ENCODE results near the gene THSD7A.

Gene THSD7A

DNA sequence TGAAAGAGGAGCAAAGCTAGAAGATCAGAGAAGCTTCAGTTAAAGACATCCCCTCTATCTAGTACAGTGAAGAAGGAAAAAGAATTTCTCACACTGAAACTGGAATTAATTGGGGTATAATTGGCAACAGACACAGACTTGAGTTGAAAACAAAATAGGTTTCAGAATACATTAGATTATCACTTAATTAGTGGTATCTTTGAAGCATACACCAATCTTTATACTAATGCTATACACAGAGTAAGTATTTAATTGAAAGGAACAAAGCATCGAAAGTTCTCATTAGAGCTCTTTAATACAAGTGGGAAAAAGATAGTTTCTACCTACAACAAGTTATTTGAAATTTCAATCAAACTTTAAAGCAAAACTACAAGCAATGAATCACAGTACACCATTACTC lies 128.2 kb downstream of the THSD7A start:
- no peak for DNase-seq (ENCODE audit: low read depth)

DNA sequence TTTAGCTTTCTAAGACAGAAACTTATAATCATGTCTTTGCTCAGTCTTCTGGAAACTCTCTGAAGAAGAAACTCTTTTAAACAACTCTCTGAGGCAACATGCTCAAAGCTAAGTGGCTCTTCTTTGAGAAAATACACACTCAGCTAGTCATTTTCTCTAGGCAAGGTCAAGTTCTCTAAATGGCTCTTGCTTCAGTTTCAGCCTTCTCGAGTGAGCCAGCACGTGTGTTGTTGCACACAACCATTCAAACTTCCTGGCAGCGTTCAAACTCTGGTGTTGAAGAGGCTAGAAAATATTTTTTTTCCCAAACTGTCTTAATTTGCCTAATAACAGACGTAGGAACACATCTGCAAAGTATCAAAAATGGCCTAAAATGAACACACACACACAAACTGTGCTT lies 129.1 kb downstream of the THSD7A start:
- no peak for DNase-seq (ENCODE audit: low read depth)

DNA sequence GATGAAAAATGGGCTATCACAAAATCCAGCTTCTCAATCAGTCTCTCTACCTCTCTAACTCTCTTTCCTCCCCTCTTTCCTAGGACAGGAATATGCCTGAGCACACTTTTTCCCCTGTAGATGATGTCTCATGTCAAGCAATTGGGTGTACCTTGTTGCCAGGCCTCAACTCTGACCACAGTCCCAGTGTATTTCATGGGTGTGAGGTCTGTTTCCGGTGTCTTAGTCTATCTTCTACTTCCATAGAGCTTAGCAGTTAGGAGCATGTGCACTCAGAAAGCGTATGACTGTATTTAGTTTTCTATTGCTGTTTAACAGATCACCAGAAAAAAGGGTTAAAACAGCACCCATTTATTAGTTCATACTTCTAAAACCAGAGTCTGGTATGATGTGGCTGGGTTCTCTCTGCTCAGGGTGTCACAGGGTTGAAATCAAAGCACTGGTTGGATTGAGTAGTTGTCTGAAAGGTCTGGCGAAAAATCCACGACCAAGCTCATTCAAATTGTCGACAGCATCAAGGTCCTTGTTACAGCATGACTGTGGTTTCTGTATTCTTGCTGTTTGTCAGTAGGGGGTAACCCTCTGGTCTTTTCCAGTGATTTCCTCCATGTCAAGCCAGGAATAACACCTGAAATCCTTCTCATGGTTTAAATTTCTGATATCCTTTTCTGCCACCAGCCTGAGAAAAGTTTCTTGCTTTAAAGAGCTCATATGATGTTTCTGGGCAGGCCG lies 130.0 kb downstream of the THSD7A start:
- DNase-seq (ENCODE audit: low read depth), result no peak

DNA sequence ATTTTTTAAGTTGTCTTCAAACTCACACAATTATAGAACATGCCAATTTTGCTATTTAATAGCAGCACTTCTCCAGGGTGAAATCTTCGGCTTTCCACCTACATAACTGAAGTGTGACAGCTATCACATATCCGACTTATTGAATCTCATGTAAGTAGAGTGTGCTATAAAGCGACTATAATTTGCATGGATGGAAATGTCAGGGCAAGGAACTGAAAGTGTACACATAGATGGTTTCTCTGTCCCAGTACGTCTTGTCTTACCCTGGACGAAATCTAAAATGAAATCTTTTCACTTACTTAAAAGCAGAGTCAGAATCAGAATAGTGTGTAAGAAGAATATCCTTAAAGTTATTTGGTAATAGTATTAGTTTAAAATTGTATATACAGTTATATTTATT lies 132.3 kb downstream of the THSD7A start:
- no peak for DNase-seq (ENCODE audit: low read depth)

DNA sequence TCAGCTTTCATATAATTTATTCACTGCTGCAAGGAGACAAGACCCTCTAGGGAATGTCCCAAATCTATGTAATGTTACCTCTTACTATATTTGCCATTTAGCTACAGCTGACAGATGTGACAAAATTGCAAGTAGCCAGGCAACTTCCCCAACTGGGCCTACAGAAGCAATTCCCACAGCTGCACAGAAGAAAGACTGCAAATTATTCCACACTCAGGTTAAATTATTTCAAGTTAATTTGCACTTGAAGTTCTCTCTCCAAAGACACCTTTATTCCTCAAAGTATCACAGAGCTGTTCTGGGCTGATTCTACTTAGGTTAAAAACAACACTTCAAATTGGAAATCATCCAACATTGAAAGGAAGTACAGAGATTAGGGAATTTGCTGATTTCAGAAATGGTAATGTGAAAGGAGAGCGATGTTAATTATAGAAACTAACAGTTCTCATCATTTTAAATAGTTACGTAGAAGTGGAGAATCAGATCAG lies 133.6 kb downstream of the THSD7A start:
- DNase-seq (ENCODE audit: low read depth), result no peak

DNA sequence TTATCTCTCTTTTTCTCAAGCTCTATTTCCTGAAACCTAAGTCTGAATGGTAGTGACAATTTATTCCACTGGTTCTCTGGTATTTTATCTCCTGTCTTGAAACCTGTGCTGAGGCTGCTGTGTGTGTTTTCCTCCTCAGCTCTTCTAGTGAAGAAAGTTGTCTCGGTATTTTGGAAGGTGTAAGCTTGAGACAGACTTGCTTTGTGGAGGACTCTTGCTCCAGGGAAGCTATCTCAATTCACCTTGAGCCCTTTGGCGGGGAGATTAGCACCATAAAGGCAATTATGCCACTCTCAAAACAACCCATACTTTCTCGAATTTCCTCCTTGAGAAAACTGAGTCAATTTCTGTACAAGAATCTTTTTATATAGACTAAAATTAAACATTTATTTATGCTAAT lies 141.6 kb downstream of the THSD7A start:
- no peak for DNase-seq (ENCODE audit: low read depth)

DNA sequence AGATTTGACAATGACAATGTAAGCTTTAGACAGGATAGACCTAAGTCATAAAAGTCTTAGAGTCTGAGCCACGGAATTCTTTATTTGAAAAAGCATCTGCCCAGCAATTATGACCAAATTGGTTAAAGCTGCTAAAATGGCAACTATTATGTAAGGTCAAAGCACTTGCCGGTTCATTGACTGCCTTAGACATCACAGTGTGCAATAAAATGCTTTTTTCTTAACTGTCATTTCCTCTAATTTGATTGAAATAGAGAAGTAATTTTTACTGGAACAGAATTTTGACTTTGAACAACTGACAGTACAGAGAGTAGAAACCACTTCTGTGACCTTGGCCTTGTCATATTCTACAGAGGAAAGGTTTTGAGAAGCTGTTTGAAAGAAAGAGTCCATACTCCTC lies 142.9 kb downstream of the THSD7A start:
- DNase-seq (ENCODE audit: low read depth), result no peak

DNA sequence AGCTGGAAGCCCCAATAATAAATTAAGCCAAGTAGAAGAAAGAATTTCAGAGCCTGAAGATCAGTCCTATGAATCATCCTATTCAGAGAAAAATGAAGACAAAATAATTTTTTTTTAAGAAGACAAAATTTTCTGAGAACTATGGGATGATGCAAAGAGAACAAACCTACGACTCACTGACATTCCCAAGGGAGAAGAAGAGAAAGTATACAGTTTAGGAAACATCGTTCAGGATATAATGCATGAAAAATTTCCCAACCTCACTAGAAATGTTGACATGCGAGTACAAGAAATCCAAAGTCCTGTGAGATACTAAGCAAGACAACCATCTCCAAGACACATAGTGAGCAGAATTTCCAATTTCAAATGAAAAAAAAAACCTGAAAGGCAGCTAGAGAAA lies 150.5 kb downstream of the THSD7A start:
- DNase-seq (ENCODE audit: low read depth), result no peak

DNA sequence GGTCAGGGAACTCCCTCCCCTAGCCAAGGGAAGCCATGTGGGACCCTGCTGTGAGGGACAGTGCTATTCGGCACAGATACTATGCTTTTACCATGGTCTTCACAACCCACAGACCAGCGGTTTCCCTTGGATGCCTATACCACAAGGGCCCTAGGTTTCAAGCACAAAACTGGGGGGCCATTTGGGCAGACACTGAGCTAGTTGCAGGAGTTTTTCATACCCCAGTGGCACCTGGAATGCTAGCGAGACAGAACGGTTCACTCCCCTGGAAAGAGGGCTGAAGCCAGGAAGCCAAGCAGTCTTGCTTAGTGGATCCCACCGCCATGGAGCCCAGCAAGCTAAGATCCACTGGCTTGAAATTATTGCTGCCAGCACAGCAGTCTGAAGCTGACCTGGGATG lies 156.8 kb downstream of the THSD7A start:
- no peak for DNase-seq (ENCODE audit: low read depth)

DNA sequence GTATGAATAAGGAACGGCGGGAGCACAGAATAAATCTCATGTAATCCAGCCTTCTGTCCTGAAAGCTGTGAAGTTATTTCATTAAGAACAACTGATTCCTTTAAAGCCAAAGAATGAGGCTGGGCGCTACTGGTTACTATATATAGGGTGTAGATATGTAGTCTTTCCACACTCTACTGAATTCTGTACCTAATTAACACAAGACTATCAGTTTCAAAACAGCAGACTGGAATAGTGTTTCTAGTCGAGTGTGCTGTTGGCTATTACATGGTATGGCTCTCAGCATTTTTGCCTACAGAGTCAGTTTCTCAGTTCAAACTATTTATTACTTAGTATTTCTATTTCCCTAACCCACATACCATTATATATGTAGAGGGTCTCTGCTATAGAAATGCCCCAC lies 163.3 kb downstream of the THSD7A start:
- no peak for DNase-seq (ENCODE audit: low read depth)

DNA sequence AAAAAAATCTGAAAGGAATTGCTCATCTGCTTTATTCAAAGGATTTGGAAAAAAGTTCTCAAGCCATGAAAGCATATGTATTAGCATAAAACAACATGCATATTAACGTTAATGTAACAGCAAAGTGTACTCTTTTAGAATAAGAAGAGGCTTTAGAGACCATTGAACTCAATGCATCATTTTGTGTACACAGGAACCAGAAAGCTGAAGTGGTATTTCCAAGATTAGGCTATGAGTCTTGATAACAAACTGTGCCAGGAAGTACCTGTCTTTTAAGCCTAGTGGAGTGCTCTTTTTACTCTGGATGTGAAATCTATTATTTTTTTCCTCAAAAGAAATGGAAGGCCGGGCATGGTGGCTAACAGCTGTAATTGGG lies 164.2 kb downstream of the THSD7A start:
- no peak for DNase-seq (ENCODE audit: low read depth)

DNA sequence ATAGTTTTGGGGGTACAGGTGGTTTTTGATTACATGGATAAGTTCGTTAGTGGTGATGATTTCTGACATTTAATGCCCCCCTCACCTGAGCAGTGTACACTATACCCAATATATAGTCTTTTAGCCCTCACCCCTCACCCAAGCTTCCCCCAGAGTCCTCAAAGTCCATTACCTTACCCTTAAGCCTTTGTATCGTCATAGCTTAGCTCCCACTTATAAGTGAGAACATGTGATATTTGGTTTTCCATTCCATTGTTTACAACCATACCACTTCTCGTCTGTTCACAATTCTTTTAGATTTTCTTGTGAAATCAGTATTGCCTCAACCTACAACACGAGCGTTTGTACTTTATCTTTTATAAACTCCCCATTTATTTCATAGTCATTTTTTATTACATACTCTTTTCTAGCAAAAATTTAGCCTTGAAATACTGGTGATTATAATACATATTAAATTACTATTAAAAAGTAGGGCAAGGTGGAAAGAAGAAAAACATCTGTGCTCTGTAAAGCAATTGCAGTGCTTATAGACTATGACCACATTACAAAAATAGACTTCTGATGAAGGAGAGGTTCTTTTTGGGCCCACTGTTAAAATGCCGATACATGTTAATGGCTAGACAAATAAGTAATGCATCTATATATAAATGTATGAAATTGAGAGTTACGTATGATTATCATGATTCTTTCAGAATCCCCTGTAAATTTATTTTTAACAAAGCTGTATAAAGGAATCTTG lies 164.8 kb downstream of the THSD7A start:
- no peak for DNase-seq (ENCODE audit: low read depth)

DNA sequence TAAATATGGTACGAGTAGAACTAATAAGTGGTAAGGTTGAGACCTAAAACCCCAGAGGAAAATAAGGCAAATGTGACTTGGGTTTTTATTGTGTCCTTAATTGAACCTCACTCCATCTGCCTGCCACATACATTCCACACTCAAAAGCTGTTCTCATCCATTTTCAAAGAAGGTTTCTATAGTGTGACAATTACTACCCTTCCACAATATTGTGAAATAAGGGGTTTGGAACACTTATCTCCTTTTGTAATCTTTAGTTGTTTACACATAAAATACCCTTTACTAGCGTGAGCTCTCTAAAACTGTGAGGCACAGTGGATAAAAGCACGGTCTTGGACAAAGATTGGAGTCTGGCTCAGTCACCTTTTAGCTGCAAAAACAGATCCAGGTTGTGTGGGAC lies 166.6 kb downstream of the THSD7A start:
- no peak for DNase-seq (ENCODE audit: low read depth)

DNA sequence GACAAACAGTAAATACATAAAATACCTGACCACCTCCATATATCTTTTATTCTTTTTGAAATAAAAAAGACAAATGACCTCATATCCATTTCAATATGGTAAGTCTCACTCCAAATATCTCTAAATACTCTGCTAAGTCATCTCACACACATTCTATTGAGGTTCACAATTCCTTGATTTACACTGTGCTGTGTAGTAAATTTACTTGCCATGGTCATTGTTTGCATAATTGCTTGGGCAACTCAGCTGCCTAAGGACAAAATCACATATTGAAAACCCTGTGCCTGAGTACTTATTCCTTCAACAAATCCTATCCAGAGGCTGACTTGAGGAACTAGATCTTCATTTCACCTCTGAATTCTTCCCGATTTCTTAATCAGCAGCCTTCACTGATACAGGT lies 176.4 kb downstream of the THSD7A start:
- DNase-seq (ENCODE audit: low read depth), result no peak

DNA sequence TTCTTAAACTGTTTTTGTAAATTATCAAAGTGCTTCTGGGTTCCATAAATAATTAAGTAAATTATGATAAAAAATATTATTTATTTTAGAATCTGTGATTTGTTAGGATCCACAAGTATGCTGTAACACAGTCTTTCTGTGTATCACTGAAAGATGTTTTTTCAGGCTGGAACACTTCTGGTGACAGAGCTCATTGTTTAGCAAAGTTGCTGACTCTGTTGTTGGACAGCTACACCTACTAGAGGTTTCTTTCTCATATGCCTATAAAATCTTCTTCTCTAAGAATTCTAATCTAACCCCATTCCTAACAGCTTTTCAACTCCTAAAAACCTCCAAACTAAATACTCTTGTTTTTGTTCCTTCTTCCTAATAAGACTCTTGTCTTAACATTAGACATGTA lies 176.8 kb downstream of the THSD7A start:
- no peak for DNase-seq (ENCODE audit: low read depth)

DNA sequence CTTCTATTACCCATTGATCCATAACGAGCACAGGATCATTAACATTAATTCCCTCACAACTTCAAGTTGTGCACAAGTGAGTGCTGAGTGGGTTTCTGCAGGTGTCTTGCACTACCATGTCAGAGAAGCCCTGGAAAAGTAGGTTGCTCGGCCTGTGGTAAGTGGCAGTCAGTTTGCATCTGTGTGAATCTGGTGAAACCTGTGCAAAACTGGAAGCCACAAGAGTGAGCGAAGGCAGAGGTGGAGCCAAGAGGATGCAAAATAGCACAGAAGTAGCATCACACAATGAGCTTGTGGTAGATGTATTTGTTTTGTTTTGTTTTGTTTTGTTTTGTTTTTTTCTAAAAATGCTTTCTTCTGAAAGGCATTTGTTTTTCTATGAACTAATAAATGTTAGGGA lies 181.5 kb downstream of the THSD7A start:
- no peak for DNase-seq (ENCODE audit: low read depth)

DNA sequence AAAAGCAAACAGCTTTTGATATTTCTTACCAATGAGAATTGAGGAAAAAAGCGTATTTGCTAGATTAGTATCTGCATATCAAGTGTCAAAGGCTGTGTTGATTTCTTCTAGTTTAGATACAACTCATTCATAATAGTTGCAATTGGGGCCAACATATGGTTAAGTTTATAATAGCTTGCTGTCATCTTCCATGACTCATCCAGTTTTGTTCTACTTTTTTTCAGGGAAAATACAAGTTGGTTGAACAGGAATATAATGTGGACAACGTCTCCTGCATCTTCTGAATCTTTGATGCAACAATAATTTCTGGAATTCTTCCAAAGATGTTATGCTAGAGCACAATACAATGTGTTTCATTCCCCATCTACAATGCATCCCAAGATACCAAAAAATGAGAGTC lies 182.0 kb downstream of the THSD7A start:
- DNase-seq (ENCODE audit: low read depth), result no peak

DNA sequence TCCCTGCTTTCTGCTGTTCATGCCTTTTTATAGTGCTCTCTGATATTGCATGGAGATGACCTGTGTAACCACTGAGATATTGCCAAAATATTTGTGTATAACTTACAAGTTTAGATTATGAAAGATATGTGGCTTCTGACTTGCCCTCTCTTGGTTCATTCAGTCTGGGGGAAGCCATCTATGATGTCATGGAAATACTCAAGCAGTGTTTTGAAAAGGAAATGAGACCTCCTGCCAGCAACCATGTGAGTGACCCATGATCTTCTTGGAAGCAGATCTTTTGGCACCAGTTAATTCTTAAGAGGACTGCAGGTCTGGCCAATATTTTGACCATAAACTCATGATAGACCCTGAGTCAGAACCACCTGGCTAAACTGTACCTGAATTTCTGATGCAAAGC lies 183.0 kb downstream of the THSD7A start:
- no peak for DNase-seq (ENCODE audit: low read depth)

DNA sequence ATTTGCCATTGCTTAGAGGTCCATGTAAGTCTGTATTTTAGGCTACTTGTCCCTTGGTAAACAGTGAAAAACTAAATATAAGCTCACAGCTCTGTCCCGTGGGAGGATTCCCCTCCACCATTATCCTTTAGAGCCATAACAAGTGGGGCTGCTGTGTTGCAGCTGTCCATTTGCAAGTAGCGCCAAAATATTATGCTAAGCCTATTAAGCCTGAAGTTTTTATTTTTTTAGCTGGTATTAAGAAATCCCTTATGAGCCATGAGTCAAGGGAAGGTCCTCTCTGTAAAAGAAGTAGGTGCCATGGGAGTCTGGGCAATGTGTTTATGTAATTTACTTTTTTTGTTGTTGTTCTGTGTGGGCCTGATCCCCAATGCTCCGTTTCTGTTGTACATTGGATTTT lies 183.9 kb downstream of the THSD7A start:
- no peak for DNase-seq (ENCODE audit: low read depth)

DNA sequence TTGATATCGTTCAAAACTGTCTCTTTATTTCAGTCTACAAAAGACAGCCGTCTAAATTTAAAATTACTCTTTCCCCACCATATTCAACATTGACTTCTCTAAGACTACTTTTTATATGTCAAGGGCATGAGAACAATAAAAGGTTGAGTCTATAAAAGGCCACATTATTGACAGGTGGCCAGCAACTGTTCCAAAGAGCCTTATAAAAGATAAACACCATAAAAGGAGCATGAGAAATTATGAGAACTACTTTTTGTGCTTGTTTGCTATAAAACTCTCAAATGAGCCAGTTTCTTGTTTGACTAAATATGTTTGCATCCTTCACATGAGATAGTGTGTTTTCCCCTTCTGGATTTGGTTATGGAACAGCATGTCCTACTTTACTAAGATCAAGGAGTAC lies 189.2 kb downstream of the THSD7A start:
- no peak for DNase-seq (ENCODE audit: low read depth)

DNA sequence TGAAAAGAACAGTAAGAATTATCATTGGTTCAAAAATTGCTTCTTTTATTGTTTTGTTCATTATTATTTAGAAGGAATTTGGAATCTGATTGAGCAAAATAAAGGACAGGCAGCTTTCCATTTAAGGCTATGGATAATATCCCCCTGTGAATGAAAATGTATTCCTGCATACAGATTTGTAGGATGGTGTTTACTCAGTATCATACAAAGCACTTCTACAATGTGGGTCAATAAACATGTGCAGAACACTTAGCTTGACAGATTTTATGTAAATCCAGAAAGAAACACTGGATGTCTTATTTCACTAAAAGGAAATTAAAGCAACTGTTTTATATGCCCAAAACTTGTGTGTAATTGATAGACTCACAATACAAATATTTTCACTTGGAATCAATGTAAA lies 189.7 kb downstream of the THSD7A start:
- no peak for DNase-seq (ENCODE audit: low read depth)

DNA sequence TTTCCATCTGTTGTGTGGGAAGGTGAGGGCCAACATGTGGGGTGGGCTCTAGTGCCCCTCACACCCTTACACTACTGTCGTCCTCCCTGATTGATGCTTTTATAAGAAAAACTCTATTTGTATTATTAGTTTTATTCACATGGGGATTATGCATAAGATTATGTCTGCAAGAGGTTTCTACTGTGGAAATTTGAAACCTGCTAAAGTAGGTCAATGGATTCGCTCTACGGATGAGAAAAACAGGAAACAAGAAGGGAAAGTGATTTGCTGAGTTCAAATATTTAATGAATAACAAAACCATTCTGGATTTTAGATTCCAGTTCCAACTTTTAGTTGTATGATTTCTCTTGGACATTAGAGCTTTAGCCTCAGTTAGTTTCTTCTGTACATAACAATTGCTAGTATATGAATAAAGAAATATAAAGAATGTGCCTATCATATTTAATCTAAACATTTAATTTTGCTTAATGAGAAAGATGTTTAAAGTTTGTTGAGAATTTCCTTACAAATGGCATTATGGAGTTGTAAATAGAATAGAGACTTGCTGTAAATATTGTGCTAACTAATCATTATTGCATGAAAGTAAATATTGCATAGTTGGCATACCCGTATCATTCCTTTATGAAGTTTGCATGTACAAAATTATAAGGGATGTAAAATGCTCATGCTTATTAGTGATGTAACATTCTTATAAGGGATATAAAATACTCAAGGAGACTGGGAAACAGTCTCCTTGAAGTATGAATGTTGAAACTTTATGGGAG lies 193.8 kb downstream of the THSD7A start:
- DNase-seq (ENCODE audit: low read depth), result no peak

DNA sequence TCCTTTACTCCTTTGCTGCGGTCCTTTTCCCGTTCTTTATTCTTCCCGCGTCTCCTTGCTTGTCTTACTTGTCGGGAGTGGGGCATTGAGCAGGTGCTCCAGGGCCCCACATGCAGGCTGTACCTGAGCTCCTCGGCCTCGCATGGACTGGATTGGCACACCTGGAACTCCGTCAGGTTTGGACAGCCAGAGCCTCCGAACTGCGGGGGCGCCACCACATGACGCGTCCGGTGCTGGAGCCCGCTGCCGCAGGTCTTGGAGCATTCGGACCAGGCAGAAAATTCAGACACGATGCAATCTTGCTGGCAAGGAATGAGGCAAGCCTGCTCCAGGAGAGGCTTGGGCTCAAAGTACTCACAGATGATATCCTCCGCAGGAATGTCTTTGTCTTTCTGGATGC lies 195.7 kb downstream of the THSD7A start:
- no peak for DNase-seq (ENCODE audit: low read depth)

All from activated T-helper 9 cell treated with anti-CD3 and anti-CD28 coated beads, Interleukin-2, amount 50 U/mL, for 16 hours (primary cell).